ENCODE results near the gene KRAS. TPM values are rescaled to one million over a fixed set of nuclear protein-coding genes. Genes with fewer than 3 reads are reported as not detected.
A peak's percentile ranks its signal among the peaks of the same experiment; 100 is the strongest.

The KRAS gene
- total and polyA plus RNA-seq, 4 experiments from 2014 or later, result 31.6 to 52.4 (median 34.6) TPM

DNA sequence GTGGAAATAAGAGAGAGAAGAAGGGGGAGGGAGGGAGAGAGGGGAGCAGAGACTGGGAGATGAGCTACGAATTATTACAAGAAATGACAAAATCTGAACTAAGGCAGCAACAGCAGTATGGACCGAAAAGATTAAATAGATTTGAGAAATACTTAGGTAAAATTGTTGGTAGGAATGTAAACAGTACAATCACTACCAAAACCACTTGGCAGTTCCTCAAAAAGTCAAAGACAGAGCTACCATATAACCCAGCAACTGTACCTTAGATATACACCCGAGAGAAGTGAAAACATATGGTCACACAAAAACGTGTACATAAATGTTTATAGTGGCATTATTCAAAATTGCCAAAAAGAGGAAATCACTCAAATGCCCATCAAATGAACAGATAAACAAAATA lies 14.1 kb downstream of the KRAS start:
- intact Hi-C loops (cut with micrococcal nuclease), result no loop called here

DNA sequence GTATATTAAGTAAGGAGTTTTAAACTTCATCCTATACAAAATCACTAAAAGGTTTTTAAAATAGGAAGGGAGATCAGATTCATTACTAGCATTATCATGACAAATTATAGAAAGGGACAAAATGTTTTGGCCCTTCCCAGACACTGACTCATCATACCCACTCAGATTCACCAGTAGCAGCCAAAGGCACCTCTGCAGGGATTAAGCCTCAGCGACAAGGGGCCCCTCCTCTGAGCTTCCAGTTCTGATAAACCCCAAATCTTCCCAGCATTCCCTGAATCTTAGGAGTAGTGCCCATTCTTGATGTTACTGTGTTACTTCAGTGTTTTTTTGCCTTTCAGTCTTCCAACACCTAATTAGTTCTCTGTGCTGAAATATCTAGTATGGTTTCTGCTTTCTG lies 14.5 kb downstream of the KRAS start:
- ChIA-PET CTCF (ENCODE audit: partially characterized antibody) (interaction anchor here (1.3 kb wide), 1 partner anchor 24 kb away, joined by 5 read pairs; no protein-coding TSS in a partner anchor), POLR2A (ENCODE audit: partially characterized antibody) (no interaction called here)
- Histone ChIP-seq H3K27me3 (ENCODE audit: insufficient read depth, low read length) (no peaks in the 10 kb centered on the region), H3K27ac (ENCODE audit: low read depth, low read length) (no peak overlapping the region), H3K9me3 (ENCODE audit: control insufficient read depth in 1 of 2, low read length in 2 of 2) (no peaks in the 10 kb centered on the region), H3K36me3 (ENCODE audit: insufficient read depth, low read length) (no peaks in the 10 kb centered on the region), H3K4me1 (ENCODE audit: insufficient read depth, low read length) (peaks cover 4% of the 10 kb centered on the region), H3K4me3 (ENCODE audit: low read length in 2 of 2) (no peak overlapping the region)
- no peak overlapping the region for H3K4me3 Mint-ChIP-seq
- H3K36me3 Mint-ChIP-seq, result peaks cover 30 to 55% of the 10 kb centered on the region in 2 donors
- H3K27me3 Mint-ChIP-seq, result no peaks in the 10 kb centered on the region
- intact Hi-C loops (cut with micrococcal nuclease), result no loop called here
- peaks cover 4 to 22% (median 19%) of the 10 kb centered on the region in 4 donors for H3K4me1 Mint-ChIP-seq
- H3K9me3 Mint-ChIP-seq, result no peaks in the 10 kb centered on the region
- DNase-seq, result no peak
- H3K27ac Mint-ChIP-seq, result peak overlapping the region in 2 of 7 donors; percentile 10 to 40

More for the DNA sequence above, 14.1 kb downstream of the KRAS start:
- peak overlapping the region in 3 of 7 donors; percentile 10 to 57 (median 40) for H3K27ac Mint-ChIP-seq
- CTCF ChIA-PET (ENCODE audit: partially characterized antibody), result interaction anchor here (0.6 to 1.3 kb wide), 2 partner anchors 25 to 118 kb away, joined by 4 to 5 read pairs; no protein-coding TSS in a partner anchor
- Histone ChIP-seq H3K4me3 (ENCODE audit: low read length in 2 of 2) (no peak overlapping the region), H3K4me1 (ENCODE audit: insufficient read depth, low read length) (peaks cover 8% of the 10 kb centered on the region), H3K36me3 (ENCODE audit: insufficient read depth, low read length) (no peaks in the 10 kb centered on the region), H3K27ac (ENCODE audit: low read depth, low read length) (no peak overlapping the region), H3K9me3 (ENCODE audit: control insufficient read depth in 1 of 2, low read length in 2 of 2) (no peaks in the 10 kb centered on the region), H3K27me3 (ENCODE audit: insufficient read depth, low read length) (no peaks in the 10 kb centered on the region)
- peaks cover 30 to 51% of the 10 kb centered on the region in 2 donors for H3K36me3 Mint-ChIP-seq
- no peaks in the 10 kb centered on the region for H3K9me3 Mint-ChIP-seq
- POLR2A ChIA-PET (ENCODE audit: partially characterized antibody), result no interaction called here
- no peak for DNase-seq
- H3K4me1 Mint-ChIP-seq, result peaks cover 7 to 27% (median 22%) of the 10 kb centered on the region in 4 donors
- no peak overlapping the region for H3K4me3 Mint-ChIP-seq
- H3K27me3 Mint-ChIP-seq, result no peaks in the 10 kb centered on the region

DNA sequence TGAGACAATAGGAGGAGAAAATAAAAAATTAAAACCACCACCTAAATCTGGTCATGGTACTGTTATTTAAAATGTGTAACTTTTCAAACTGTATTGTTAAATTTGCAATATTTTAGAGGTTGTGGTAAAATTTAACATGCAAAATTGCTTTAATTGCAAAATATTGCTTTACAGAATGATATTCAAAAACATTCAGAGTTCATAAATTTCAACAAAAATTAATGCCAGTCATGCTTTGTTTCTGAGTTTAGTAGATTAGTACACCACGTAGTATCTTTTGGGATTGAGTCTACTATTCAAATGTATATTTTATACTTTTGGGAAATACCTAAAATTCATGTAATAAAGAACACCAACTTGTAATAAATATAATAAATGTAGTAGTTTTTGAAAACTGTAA lies 37.4 kb downstream of the KRAS start:
- no peak overlapping the region for H3K27ac Mint-ChIP-seq
- intact Hi-C loops (cut with micrococcal nuclease), result no loop called here

DNA sequence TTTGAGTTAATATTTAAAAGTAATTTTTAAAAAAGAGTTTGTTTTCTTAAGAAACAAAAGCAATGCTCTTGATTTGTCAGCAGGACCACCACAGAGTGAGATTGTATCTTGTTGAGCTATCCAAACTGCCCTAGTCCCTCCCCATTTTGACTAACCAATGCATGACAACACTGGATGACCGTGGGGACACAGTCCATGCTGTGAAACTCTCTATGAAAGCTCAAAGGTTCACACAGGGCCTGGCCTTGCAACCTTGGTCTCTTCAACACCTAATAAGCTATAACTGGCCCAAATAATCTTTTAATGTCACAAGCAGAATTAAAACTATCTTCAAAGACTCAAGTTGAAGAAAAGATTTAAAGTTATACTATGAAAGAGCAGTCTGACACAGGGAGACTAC lies 42.2 kb downstream of the KRAS start:
- Histone ChIP-seq H3K27me3 (ENCODE audit: insufficient read depth, low read length) (no peaks in the 10 kb centered on the region), H3K9me3 (ENCODE audit: control insufficient read depth in 1 of 2, low read length in 2 of 2) (no peaks in the 10 kb centered on the region), H3K27ac (ENCODE audit: low read depth, low read length) (no peak overlapping the region), H3K4me1 (ENCODE audit: insufficient read depth, low read length) (no peaks in the 10 kb centered on the region), H3K36me3 (ENCODE audit: insufficient read depth, low read length) (peaks cover 6% of the 10 kb centered on the region), H3K4me3 (ENCODE audit: low read length in 2 of 2) (no peak overlapping the region)
- CTCF ChIA-PET (ENCODE audit: partially characterized antibody), result interaction anchor here (1.0 to 2.0 kb wide), 2 partner anchors 9 to 33 kb away, joined by 4 to 5 read pairs; no protein-coding TSS in a partner anchor
- Mint-ChIP-seq H3K27ac (peak overlapping the region in 3 of 7 donors; percentile 37 to 88 (median 50)), H3K27me3 (no peaks in the 10 kb centered on the region), H3K9me3 (no peaks in the 10 kb centered on the region), H3K36me3 (peaks cover 9 to 43% of the 10 kb centered on the region in 2 donors), H3K4me3 (no peak overlapping the region), H3K4me1 (peaks cover 0 to 6% (median 4%) of the 10 kb centered on the region in 4 donors)
- intact Hi-C loops (cut with micrococcal nuclease), result no loop called here
- POLR2A ChIA-PET (ENCODE audit: partially characterized antibody), result no interaction called here
- no peak for DNase-seq

More for the DNA sequence above, 37.4 kb downstream of the KRAS start:
- no peaks in the 10 kb centered on the region for H3K27me3 ChIP-seq (ENCODE audit: insufficient read depth, low read length)
- no peaks in the 10 kb centered on the region for H3K4me1 ChIP-seq (ENCODE audit: insufficient read depth, low read length)
- H3K36me3 ChIP-seq (ENCODE audit: insufficient read depth, low read length), result no peaks in the 10 kb centered on the region
- CTCF ChIA-PET (ENCODE audit: partially characterized antibody), result interaction anchor here (0.9 kb wide), 1 partner anchor 28 kb away, joined by 3 read pairs; no protein-coding TSS in a partner anchor
- H3K9me3 Mint-ChIP-seq, result no peaks in the 10 kb centered on the region
- no peak overlapping the region for H3K4me3 ChIP-seq (ENCODE audit: low read length in 2 of 2)
- no peaks in the 10 kb centered on the region for H3K27me3 Mint-ChIP-seq
- POLR2A ChIA-PET (ENCODE audit: partially characterized antibody), result no interaction called here
- H3K4me3 Mint-ChIP-seq, result no peak overlapping the region
- no peak overlapping the region for H3K27ac ChIP-seq (ENCODE audit: low read depth, low read length)
- DNase-seq, result no peak
- peaks cover 19 to 26% of the 10 kb centered on the region in 2 donors for H3K36me3 Mint-ChIP-seq
- H3K4me1 Mint-ChIP-seq, result peaks cover 4 to 7% (median 4%) of the 10 kb centered on the region in 4 donors
- H3K9me3 ChIP-seq (ENCODE audit: control insufficient read depth in 1 of 2, low read length in 2 of 2), result no peaks in the 10 kb centered on the region

DNA sequence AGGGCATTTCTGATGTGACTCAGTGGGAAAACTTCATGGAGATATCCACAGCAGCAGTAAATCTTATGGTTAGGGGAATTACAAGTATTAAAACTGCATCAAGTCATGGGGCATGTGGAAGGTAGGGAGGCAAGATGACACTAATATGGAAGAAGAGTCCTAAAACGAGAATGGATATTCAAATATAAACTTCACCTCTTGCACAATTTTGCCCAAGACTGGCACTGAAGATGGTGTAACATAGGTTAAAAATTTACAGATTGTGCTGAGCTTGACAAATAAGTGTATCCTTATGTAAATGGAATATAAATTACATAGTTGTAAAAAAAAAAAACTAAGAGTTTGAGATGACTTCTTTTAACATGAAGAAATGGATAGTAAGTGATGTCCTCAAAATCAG lies 42.9 kb downstream of the KRAS start:
- H3K9me3 Mint-ChIP-seq, result no peaks in the 10 kb centered on the region
- no peaks in the 10 kb centered on the region for H3K27me3 ChIP-seq (ENCODE audit: insufficient read depth, low read length)
- intact Hi-C loops (cut with micrococcal nuclease), result no loop called here
- H3K27me3 Mint-ChIP-seq, result no peaks in the 10 kb centered on the region
- H3K4me3 Mint-ChIP-seq, result no peak overlapping the region
- CTCF ChIA-PET (ENCODE audit: partially characterized antibody), result interaction anchor here (2.0 kb wide), 1 partner anchor 10 kb away, joined by 5 read pairs; no protein-coding TSS in a partner anchor
- H3K36me3 Mint-ChIP-seq, result peaks cover 12 to 49% of the 10 kb centered on the region in 2 donors
- H3K36me3 ChIP-seq (ENCODE audit: insufficient read depth, low read length), result peaks cover 6% of the 10 kb centered on the region
- H3K27ac ChIP-seq (ENCODE audit: low read depth, low read length), result no peak overlapping the region
- no peak overlapping the region for H3K4me3 ChIP-seq (ENCODE audit: low read length in 2 of 2)
- H3K4me1 Mint-ChIP-seq, result peaks cover 5 to 11% (median 9%) of the 10 kb centered on the region in 4 donors
- POLR2A ChIA-PET (ENCODE audit: partially characterized antibody), result no interaction called here
- no peak for DNase-seq
- peak overlapping the region in 2 of 7 donors; percentile 72 to 76 for H3K27ac Mint-ChIP-seq
- H3K9me3 ChIP-seq (ENCODE audit: control insufficient read depth in 1 of 2, low read length in 2 of 2), result no peaks in the 10 kb centered on the region
- H3K4me1 ChIP-seq (ENCODE audit: insufficient read depth, low read length), result no peaks in the 10 kb centered on the region

DNA sequence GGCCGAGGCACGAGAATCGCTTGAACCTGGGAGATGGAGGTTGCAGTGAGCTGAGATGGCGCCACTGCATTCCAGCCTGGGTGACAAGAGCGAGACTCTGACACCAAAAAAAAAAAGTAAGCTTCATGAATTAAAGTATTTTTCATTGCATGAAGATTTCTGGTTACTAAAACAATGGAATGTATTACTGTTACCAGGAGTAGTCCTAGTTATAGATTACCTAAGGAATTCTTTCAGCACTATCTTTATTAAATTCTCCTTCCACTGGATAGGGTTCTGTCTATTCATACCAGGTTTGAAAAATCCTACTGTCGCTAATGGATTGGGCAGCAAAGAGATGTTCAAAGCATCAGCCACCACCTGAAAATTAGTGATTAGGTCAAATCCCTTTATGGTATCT lies 43.3 kb downstream of the KRAS start:
- ChIA-PET CTCF (ENCODE audit: partially characterized antibody) (interaction anchor here (0.7 to 2.0 kb wide), 2 partner anchors 10 to 33 kb away, joined by 3 to 5 read pairs; no protein-coding TSS in a partner anchor), POLR2A (ENCODE audit: partially characterized antibody) (no interaction called here)
- intact Hi-C loops (cut with micrococcal nuclease), result no loop called here

DNA sequence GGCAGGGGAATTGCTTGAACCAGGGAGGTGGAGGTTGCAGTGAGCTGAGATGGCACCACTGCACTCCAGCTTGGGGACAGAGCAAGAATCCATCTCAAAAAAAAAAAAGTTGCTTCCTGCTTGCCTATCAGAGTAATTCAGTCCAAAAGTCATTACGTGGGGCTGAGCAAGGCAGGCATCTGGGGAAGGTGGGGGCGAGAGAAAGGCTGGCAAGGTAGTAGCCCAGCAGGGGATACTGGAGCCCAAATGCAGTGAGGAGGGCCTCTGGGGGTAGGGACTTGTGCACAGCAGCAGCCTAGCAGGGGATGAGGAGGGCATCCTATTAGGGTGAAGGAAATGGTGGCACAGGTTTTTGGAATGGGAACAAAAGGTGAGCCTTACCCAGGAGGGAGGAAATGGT lies 48.6 kb downstream of the KRAS start:
- Mint-ChIP-seq H3K9me3 (no peaks in the 10 kb centered on the region), H3K4me1 (peaks cover 12 to 17% (median 16%) of the 10 kb centered on the region in 4 donors), H3K27me3 (no peaks in the 10 kb centered on the region), H3K36me3 (peaks cover 13 to 30% of the 10 kb centered on the region in 2 donors), H3K4me3 (peak overlapping the region in 1 of 8 donors; percentile 45), H3K27ac (peak overlapping the region in 6 of 7 donors; percentile 12 to 90 (median 64))
- ChIA-PET POLR2A (ENCODE audit: partially characterized antibody) (no interaction called here), CTCF (ENCODE audit: partially characterized antibody) (interaction anchor here (1.3 kb wide), 1 partner anchor 39 kb away, joined by 3 read pairs; no protein-coding TSS in a partner anchor)
- Histone ChIP-seq H3K4me3 (ENCODE audit: low read length in 2 of 2) (no peak overlapping the region), H3K36me3 (ENCODE audit: insufficient read depth, low read length) (peaks cover 6% of the 10 kb centered on the region), H3K9me3 (ENCODE audit: control insufficient read depth in 1 of 2, low read length in 2 of 2) (no peaks in the 10 kb centered on the region), H3K4me1 (ENCODE audit: insufficient read depth, low read length) (no peaks in the 10 kb centered on the region), H3K27ac (ENCODE audit: low read depth, low read length) (no peak overlapping the region), H3K27me3 (ENCODE audit: insufficient read depth, low read length) (no peaks in the 10 kb centered on the region)
- no peak for DNase-seq
- intact Hi-C loops (cut with micrococcal nuclease), result no loop called here

More for the DNA sequence above, 43.3 kb downstream of the KRAS start:
- no peaks in the 10 kb centered on the region for H3K27me3 Mint-ChIP-seq
- no peaks in the 10 kb centered on the region for H3K9me3 Mint-ChIP-seq
- H3K4me1 Mint-ChIP-seq, result peaks cover 7 to 13% (median 10%) of the 10 kb centered on the region in 4 donors
- no peak for DNase-seq
- Histone ChIP-seq H3K4me3 (ENCODE audit: low read length in 2 of 2) (no peak overlapping the region), H3K9me3 (ENCODE audit: control insufficient read depth in 1 of 2, low read length in 2 of 2) (no peaks in the 10 kb centered on the region), H3K27me3 (ENCODE audit: insufficient read depth, low read length) (no peaks in the 10 kb centered on the region), H3K36me3 (ENCODE audit: insufficient read depth, low read length) (peaks cover 6% of the 10 kb centered on the region), H3K27ac (ENCODE audit: low read depth, low read length) (no peak overlapping the region), H3K4me1 (ENCODE audit: insufficient read depth, low read length) (no peaks in the 10 kb centered on the region)
- peak overlapping the region in 3 of 7 donors; percentile 70 to 76 (median 72) for H3K27ac Mint-ChIP-seq
- H3K4me3 Mint-ChIP-seq, result no peak overlapping the region
- H3K36me3 Mint-ChIP-seq, result peaks cover 12 to 51% of the 10 kb centered on the region in 2 donors

All from CD4-positive, alpha-beta memory T cell (primary cell).